Nephron (organoid): ENCODE results near the gene NCK2.

Source experiments
- H3K27ac Mint-ChIP-seq, 3 experiments: 2 replicates each; pipeline ENCODE4 v1.8.0; 2020; ENCODE audit warnings: mixed read lengths in 3 of 3, mild to moderate bottlenecking in 2 of 3, moderate library complexity in 1 of 3
- H3K27me3 Mint-ChIP-seq: 2 replicates; pipeline ENCODE4 v1.8.0; 2021; ENCODE audit warnings: low read depth, mild to moderate bottlenecking, moderate library complexity, mixed read lengths
- H3K36me3 Mint-ChIP-seq: 2 replicates; pipeline ENCODE4 v1.8.0; 2020; ENCODE audit warnings: low read depth, mixed read lengths
- H3K4me1 Mint-ChIP-seq: 2 replicates; pipeline ENCODE4 v1.8.0; 2020; ENCODE audit warnings: mixed read lengths
- H3K4me3 Mint-ChIP-seq, 3 experiments: 2 replicates each; pipeline ENCODE4 v1.8.0; 2020; ENCODE audit warnings: mild to moderate bottlenecking in 3 of 3, mixed read lengths in 3 of 3, moderate library complexity in 2 of 3
- H3K9me3 Mint-ChIP-seq: 2 replicates; pipeline ENCODE4 v1.8.0; 2020; ENCODE audit warnings: mixed read lengths
- TF ChIP-seq, protein P1 (sequence below), 3 experiments: fragments of 200-600 bp; sonication (generic); IDR thresholded peaks; one replicate each; pipeline ENCODE4 v1.5.0; 2021; ENCODE audit warnings: antibody characterized with exemption in 3 of 3; ENCODE audit not compliant: unreplicated experiment in 3 of 3

The NCK2 gene

DNA sequence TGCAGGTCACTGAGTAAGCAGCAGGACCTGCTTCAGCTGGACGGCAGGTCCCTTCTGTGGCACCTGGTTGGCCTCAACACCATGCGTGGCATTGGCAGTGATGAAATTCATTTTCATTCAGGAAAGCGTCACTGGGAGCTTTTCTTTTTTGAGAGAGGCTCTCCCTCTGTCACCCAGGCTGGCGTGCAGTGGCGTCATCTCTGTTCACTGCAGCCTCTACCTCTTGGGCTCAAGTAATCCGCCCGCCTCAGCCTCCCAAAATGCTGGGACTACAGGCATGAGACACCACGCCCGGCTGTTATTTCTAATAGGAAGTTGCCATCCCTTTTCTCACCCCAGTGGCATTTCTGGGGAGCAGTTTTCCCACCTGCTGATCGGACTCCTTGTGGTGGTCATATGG, 39.3 kb downstream of the NCK2 start:
- Mint-ChIP-seq H3K36me3 (no peaks in the 10 kb centered on the region), H3K9me3 (no peaks in the 10 kb centered on the region), H3K27me3 (no peaks in the 10 kb centered on the region), H3K27ac (no peak overlapping the region), H3K4me1 (peaks cover 61% of the 10 kb centered on the region), H3K4me3 (no peak overlapping the region)
- TF ChIP-seq, protein P1, sequence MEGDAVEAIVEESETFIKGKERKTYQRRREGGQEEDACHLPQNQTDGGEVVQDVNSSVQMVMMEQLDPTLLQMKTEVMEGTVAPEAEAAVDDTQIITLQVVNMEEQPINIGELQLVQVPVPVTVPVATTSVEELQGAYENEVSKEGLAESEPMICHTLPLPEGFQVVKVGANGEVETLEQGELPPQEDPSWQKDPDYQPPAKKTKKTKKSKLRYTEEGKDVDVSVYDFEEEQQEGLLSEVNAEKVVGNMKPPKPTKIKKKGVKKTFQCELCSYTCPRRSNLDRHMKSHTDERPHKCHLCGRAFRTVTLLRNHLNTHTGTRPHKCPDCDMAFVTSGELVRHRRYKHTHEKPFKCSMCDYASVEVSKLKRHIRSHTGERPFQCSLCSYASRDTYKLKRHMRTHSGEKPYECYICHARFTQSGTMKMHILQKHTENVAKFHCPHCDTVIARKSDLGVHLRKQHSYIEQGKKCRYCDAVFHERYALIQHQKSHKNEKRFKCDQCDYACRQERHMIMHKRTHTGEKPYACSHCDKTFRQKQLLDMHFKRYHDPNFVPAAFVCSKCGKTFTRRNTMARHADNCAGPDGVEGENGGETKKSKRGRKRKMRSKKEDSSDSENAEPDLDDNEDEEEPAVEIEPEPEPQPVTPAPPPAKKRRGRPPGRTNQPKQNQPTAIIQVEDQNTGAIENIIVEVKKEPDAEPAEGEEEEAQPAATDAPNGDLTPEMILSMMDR (IDR thresholded peaks at IDR 0.05; ENCODE audit: unreplicated experiment in 3 of 3), result no peak

DNA sequence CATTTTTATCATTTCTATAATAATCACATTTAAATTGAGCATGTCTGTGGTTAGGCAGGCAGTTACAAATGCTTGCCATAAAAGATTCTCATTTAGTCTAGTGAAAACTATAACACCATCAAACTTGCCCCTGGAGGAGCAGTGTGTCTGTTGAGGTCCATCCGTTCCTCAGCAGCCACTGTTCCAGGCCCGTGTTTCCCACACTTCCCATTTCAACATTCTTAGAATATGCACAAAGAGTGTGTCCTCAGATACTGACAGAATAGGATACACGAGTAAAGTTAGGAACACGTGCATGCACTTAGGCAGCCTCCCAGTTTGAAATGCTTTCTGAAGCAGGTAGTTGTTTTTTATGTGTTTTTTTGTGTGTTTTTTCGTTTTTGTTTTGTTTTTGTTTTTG, 39.9 kb downstream of the NCK2 start:
- TF ChIP-seq, protein P1 (IDR thresholded peaks at IDR 0.05; ENCODE audit: unreplicated experiment in 3 of 3), result no peak
- H3K36me3 Mint-ChIP-seq, result no peaks in the 10 kb centered on the region
- no peak overlapping the region for H3K4me3 Mint-ChIP-seq
- H3K9me3 Mint-ChIP-seq, result no peaks in the 10 kb centered on the region
- peaks cover 62% of the 10 kb centered on the region for H3K4me1 Mint-ChIP-seq
- H3K27ac Mint-ChIP-seq, result no peak overlapping the region
- no peaks in the 10 kb centered on the region for H3K27me3 Mint-ChIP-seq

DNA sequence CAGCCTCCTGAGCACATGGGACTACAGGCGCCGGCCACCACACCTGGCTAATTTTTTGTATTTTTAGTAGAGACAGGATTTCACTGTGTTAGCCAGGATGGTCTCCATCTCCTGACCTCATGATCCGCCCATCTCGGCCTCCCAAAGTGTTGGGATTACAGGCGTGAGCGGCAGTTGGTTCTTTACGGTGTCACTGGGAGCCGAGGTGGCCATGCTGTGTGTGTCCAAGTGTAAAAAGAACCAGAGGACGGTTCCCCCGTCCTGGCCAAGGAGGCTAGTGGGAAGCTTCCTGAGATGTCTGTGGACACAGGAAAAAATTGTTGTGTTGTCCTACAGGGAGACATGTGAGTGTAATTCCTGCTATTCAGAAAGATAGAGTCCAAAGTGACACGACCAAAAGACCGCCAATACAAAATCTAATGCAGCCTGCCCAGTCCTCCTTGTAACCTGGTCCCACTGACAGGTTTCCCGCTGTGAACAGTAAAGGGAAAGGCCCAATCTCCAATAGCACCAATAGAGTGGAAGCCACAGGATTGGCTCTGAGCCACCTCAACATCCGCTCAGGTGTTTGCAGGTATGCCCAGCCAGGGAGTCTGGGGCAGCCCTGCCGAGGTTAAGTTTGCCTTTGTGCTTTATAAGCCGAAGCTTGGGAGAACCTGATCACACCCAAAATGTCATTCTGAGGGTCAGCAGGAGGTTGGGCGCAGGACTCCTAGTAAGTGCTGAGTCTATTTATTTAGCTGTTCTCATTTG, 40.6 kb downstream of the NCK2 start:
- Mint-ChIP-seq H3K4me3 (no peak overlapping the region), H3K4me1 (peaks cover 63% of the 10 kb centered on the region), H3K9me3 (no peaks in the 10 kb centered on the region), H3K27ac (no peak overlapping the region), H3K27me3 (no peaks in the 10 kb centered on the region), H3K36me3 (no peaks in the 10 kb centered on the region)
- TF ChIP-seq, protein P1 (IDR thresholded peaks at IDR 0.05; ENCODE audit: unreplicated experiment in 3 of 3), result no peak

DNA sequence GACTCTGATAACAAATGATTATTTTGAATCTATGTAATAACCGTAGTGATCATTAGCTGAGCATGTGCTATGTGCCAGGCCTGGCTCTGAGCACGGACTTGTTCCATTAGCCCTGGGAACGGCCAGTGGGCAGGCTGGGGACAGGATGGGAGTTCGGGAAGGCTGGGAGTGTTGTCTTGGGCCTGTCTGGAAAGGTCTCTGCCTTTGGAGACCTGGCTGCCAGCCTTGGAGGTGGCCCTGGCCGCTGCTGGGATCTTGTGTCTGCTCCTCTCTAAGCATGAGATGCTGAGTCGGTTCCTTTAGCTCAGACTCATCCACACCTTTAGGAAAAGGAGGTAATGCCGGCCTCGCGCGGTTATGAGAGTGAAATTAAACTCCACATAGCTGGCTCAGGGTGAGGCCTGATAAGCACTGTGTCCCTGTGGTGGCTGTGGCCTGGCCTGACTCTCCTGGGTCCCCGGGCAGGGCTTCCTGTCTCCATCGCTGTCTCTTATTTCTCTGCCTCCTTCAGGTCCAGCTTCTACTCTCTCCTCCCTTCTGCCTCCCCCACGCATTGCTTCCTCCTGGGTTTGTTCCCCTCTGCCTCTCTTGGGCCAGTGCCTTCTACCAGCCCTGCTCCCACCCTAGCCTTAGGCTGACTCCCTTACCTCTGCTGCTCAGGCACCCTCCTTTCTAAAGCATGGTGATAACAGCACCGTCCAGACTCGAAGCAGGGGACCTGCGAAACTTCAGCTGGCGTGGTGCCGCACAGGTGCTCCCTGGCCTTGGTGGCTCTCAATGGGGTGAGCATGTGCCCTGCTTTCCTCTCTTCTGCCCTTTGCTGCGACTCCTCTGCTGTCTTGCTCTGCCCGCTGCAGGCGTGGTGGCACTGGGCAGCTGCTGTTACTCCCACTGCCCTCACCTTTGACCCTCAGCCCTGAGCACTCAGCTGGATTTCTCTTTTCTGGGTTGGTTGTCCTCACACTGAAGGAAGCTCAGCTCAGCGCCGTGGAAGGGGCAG, 41.8 kb downstream of the NCK2 start:
- H3K4me1 Mint-ChIP-seq, result peaks cover 63% of the 10 kb centered on the region
- peak overlapping the region in 1 of 3 experiments; percentile 30 for H3K27ac Mint-ChIP-seq
- no peaks in the 10 kb centered on the region for H3K27me3 Mint-ChIP-seq
- H3K4me3 Mint-ChIP-seq, result no peak overlapping the region
- H3K36me3 Mint-ChIP-seq, result peaks cover 2% of the 10 kb centered on the region
- TF ChIP-seq, protein P1 (IDR thresholded peaks at IDR 0.05; ENCODE audit: unreplicated experiment in 3 of 3), result no peak
- H3K9me3 Mint-ChIP-seq, result no peaks in the 10 kb centered on the region

DNA sequence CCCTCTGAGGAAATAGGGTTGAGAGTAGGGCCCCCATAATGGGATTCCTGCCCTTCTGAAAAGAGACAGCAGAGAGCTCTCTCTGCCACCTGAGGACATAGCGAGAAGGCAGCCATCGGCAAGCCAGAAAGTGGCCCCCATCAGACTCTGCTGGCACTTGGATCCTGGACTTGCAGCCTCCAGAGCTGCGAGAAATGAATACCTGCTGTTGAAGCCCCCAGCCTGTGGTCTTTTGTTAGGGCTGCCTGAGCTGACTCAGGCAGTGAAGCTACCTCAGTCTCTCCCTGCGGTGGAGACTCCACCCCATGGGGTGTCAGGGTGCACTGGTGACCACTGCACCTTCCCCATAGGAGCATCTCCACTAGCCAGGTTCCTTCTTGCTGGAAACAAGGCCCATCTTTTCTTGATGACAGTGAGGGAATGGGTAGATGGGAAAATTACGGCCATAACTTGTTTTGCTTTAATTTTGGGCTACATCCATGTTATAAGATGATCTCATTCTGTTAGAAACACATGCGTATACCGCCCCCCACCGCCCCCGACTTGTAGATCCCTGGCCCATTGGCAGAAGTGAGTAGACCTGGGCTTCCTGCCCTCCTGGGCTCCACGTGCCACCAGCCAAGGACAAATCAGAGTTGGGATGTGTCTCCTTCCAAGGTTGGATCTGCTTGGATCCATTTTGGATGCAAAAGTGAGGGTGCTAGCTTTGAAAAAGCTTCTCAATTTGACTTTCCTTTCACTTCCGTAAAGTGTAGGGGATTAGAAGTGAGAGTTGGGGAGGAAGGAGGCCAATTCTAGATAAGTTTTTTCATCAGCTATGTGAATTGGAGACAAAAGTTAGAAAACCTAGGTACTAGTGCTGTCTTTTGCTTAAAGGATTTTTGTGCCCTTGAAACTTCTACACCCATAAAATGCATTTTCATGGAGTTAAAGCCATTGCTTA, 42.9 kb downstream of the NCK2 start:
- no peak overlapping the region for H3K4me3 Mint-ChIP-seq
- TF ChIP-seq, protein P1 (IDR thresholded peaks at IDR 0.05; ENCODE audit: unreplicated experiment in 3 of 3), result no peak
- H3K36me3 Mint-ChIP-seq, result peaks cover 4% of the 10 kb centered on the region
- H3K9me3 Mint-ChIP-seq, result no peaks in the 10 kb centered on the region
- peaks cover 60% of the 10 kb centered on the region for H3K4me1 Mint-ChIP-seq
- no peak overlapping the region for H3K27ac Mint-ChIP-seq
- H3K27me3 Mint-ChIP-seq, result no peaks in the 10 kb centered on the region
